Muscle of leg (tissue), 11 donors: Measurements from ENCODE around the gene MUC4. TPM values are rescaled to one million over a fixed set of nuclear protein-coding genes. Genes with fewer than 3 reads are reported as not detected.
"Not testable (repeated sequence)": the region's sequence is repeated elsewhere in the genome, so short reads cannot be mapped to it uniquely, and the experiment has no call there.

ENCODE experiments used
- DNase-seq: peaks from one replicate; pipeline ENCODE4 v3.0.0; 2013
- H3K27ac ChIP-seq: one replicate; pipeline ENCODE4 v1.5.1; 2013; ENCODE audit warnings: mild to moderate bottlenecking, low read length, control low read depth
- H3K27me3 ChIP-seq: one replicate; pipeline ENCODE4 v1.6.1; 2013; ENCODE audit warnings: low read length; ENCODE audit not compliant: control insufficient read depth, insufficient read depth
- H3K36me3 ChIP-seq: one replicate; pipeline ENCODE4 v1.6.1; 2013; ENCODE audit warnings: low read length; ENCODE audit not compliant: control insufficient read depth, insufficient read depth
- H3K4me1 ChIP-seq: one replicate; pipeline ENCODE4 v1.6.1; 2013; ENCODE audit warnings: low read length; ENCODE audit not compliant: control insufficient read depth, insufficient read depth
- H3K4me3 ChIP-seq: one replicate; pipeline ENCODE4 v1.5.1; 2013; ENCODE audit warnings: low read length, control low read depth
- H3K9me3 ChIP-seq: replicated peaks from 2 replicates; pipeline ENCODE4 v1.6.1; 2013; ENCODE audit warnings: low read depth, low read length; ENCODE audit not compliant: control insufficient read depth
- WGBS: methylation state at CpG from one replicate; pipeline ENCODE4 v1.1.5; 2013; ENCODE audit warnings: missing lambda C conversion rate; ENCODE audit not compliant: insufficient coverage; 5-methylcytosine and 5-hydroxymethylcytosine counted together
- polyA plus RNA-seq, 8 donors: library from polyadenylated mRNA; unstranded; fragments of 120-200 nt; gene quantifications; one replicate each; pipeline versions ENCODE4 v1.2.1 to v1.2.3, GENCODE V29; 2013; ENCODE audit warnings: inconsistent platforms in 1 of 8, low replicate concordance in 1 of 8; ENCODE audit not compliant: insufficient read length in 8 of 8, insufficient read depth in 1 of 8
- total RNA-seq: library from RNA; stranded (reverse); fragments of 120-200 nt; gene quantifications from one replicate; pipeline ENCODE4 v1.2.4, GENCODE V29; 2013

MUC4 gene
- total and polyA plus RNA-seq, 9 donors: 0.18 to 1.1 (median 0.59) TPM

DNA sequence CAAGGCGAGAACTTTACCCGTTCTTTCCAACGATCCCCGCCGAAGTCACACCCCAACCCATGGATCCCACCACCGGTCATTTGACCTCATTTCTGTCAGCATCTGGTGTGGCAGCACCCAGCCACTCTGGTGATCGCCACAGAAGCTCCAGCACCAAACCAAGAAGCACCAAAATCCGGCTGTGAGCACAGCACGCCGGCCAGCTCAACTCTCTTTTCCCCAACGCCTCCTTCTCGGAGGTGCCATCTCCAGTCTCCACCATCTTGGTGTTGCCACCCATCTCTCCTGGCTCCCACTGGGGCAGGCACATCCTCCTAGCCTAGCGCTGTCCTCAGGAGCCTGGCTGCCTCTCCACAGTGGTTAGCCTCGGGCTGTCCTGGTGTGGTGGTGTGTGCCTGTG lies 6.5 kb downstream of the MUC4 start:
- no peak overlapping the region for H3K4me3 ChIP-seq
- peaks cover 9% of the 10 kb centered on the region for H3K27me3 ChIP-seq
- peaks cover 59% of the 10 kb centered on the region for H3K4me1 ChIP-seq
- 94% methylated on average over 12 of the region's 14 CpGs for WGBS
- no peaks in the 10 kb centered on the region for H3K9me3 ChIP-seq
- no peak for DNase-seq
- peak overlapping the region; percentile 87 for H3K27ac ChIP-seq
- H3K36me3 ChIP-seq: no peaks in the 10 kb centered on the region

DNA sequence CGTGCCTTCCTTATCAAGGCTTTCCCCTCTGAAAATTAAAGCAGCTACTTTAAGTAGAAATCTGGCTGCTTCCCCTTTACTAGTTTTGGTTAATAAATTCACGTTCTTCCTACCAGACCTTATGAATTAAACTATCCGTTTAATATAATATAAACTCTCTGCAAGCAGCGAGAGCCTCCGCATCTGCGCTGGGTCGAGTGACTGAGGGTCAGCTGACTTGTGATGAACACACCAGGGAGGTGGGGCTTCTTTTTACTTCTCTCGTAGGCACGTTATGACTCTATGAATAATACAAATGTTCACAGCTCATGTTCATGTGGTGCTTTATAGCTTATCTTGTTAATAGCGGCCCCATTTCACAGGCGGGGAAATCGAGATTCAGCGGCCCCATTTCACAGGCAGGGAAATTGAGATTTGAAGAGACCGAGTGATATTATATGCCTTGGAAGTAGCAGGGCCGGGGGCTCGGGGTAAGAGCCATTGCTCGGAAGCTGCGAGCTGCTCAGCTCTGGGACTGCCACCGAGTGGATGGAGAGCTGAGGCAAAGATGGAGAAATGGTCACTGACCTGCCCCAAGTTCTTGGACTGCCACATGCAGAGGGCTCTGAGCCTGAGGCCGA lies 8.3 kb downstream of the MUC4 start:
- no peak overlapping the region for H3K4me3 ChIP-seq
- H3K9me3 ChIP-seq: no peaks in the 10 kb centered on the region
- peaks cover 50% of the 10 kb centered on the region for H3K4me1 ChIP-seq
- peaks cover 9% of the 10 kb centered on the region for H3K27me3 ChIP-seq
- H3K27ac ChIP-seq: peak overlapping the region; percentile 79
- peak; percentile 77 for DNase-seq
- H3K36me3 ChIP-seq: no peaks in the 10 kb centered on the region
- WGBS: 94% methylated on average over 11 of the region's 20 CpGs

DNA sequence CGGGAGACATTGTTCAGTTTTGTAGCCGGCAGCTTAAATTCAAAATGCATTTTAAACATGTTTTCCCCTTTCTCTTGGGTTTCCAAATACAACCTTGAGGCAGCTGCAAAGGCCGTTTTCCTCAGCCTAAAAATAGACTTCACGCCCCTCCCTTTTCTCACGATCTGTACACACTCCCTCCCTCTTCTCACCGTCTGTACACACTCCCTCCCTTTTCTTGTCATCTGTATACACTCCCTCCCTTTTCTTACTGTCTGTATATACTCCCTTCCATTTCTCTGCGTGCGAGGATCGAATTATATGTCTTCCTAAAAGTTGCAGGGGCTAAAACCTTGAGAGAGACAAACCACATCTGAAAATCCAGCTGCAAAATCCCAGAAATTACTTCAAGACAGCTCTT lies 8.9 kb downstream of the MUC4 start:
- Histone ChIP-seq H3K27ac (peak overlapping the region; percentile 79), H3K4me3 (no peak overlapping the region), H3K9me3 (no peaks in the 10 kb centered on the region), H3K27me3 (peaks cover 9% of the 10 kb centered on the region), H3K36me3 (no peaks in the 10 kb centered on the region), H3K4me1 (peaks cover 50% of the 10 kb centered on the region)
- DNase-seq: peak; percentile 86
- WGBS: 4% methylated on average over 7 of the region's 9 CpGs

DNA sequence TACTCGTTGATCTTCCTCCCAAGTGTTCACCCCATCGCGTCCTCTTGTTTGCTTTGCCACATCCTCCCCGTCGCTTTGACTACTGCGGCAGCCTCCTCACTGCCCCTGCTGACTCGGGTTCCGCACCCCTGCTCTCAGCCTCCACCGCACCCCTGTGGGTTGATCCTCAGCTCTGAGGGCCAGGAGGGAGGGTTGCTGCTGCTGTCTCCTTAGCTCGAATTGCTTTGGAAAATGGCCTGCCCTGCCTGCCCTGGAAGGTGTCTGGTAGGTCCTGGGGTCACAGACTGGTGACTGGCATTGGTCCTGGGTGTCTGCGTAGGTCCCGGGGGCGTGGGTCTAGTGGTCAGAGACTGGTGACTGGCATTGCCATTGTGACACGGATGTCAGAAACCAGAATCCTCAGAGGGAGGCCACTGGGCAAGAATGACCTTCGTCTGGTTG lies 9.4 kb downstream of the MUC4 start:
- WGBS: 25% methylated on average over 12 of the region's 15 CpGs
- peaks cover 50% of the 10 kb centered on the region for H3K4me1 ChIP-seq
- H3K36me3 ChIP-seq: no peaks in the 10 kb centered on the region
- no peaks in the 10 kb centered on the region for H3K9me3 ChIP-seq
- H3K27me3 ChIP-seq: peaks cover 9% of the 10 kb centered on the region
- H3K4me3 ChIP-seq: no peak overlapping the region
- DNase-seq: peak; percentile 35
- H3K27ac ChIP-seq: peak overlapping the region; percentile 79

DNA sequence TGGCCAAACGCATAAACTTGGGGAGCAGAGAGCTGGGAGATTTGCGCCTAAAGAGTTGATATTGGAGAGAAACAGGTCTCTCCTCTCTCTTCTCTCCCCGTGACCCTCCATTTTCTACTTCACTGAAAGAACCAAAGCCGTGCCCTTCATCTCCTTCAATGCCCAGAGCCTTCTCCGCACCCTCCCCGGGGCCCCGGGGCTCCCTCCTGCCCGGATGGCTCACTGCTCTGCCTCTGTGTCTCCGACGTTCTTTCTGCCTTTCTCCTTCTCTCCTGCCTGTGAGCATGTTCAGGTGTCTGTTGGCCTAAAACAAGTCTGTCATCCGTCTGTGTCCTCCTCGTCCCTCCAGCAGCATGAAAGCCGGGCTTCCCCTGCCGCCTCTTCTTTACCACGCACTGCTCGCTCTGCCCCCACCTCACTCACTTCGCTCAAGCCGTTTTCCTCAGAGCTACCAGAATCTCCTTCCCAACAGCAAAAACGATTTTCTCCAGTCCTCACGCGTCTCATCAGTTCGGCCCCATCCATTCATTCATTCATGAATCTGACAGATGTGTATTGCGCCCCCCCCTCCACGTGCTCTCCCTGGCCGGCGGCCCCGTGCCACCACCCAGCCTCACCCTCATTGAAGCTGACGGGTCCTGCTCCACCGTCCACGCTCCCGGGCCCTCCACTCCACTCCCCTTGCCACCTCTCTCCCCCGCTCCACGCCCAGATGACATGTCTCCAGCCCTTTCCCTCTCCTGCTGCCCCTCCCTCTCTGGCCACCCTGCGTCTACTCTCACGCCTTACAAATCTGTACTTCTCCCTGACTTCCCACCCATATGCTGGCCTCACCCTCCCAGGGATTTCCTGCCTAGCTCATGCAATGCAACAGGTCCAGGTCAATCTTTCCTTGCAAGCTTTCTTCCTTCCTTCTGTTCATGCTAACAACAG lies 10.2 kb downstream of the MUC4 start:
- H3K27me3 ChIP-seq: peaks cover 9% of the 10 kb centered on the region
- no peak overlapping the region for H3K4me3 ChIP-seq
- peaks cover 46% of the 10 kb centered on the region for H3K4me1 ChIP-seq
- H3K36me3 ChIP-seq: no peaks in the 10 kb centered on the region
- no peak overlapping the region for H3K27ac ChIP-seq
- no peaks in the 10 kb centered on the region for H3K9me3 ChIP-seq
- peak; percentile 27 for DNase-seq
- 57% methylated on average over 34 of the region's 35 CpGs for WGBS

DNA sequence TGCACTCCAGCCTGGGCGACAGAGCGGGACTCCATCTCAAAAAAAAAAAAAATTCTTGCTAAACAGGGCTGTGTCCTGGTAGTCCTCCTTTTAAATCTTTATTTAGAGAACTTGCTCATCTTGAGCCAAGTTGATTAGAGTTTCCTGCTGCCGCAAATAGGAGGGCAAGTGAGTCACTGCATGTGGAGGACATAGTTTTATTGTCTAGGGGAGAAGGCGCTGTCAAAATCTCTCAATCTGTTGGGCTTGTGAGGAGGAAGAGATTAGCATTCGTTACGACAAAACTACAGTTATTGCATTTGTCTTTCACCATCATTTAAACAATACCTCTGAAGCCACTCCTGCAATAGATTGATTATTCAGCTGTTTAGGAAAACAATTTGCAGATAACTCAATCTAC lies 11.5 kb downstream of the MUC4 start:
- H3K36me3 ChIP-seq: no peaks in the 10 kb centered on the region
- no peak overlapping the region for H3K4me3 ChIP-seq
- DNase-seq: no peak
- H3K27me3 ChIP-seq: peaks cover 9% of the 10 kb centered on the region
- H3K27ac ChIP-seq: no peak overlapping the region
- peaks cover 39% of the 10 kb centered on the region for H3K4me1 ChIP-seq
- H3K9me3 ChIP-seq: no peaks in the 10 kb centered on the region
- WGBS: 83% methylated on average over 1 of the region's 6 CpGs

DNA sequence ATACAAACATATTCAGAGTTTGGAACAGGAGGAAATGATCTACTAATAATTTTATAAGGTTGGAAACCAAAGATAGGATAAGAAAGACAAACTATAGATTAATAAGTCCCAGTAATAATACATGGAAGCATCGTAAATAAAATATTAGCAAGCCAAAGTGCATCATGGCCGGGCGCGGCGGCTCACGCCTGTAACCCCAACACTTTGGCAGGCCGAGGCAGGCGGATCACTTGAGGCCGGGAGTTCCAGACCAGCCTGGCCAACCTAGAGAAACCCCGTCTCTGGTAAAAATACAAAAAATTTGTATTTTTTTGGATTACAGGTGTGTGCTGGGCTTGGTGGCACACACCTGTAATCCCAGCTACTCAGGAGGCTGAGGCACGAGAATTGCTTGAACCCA lies 14.9 kb downstream of the MUC4 start:
- no peaks in the 10 kb centered on the region for H3K9me3 ChIP-seq
- WGBS: 92% methylated on average over 8 of the region's 11 CpGs
- H3K27ac ChIP-seq: no peak overlapping the region
- H3K27me3 ChIP-seq: peaks cover 8% of the 10 kb centered on the region
- no peak for DNase-seq
- no peaks in the 10 kb centered on the region for H3K36me3 ChIP-seq
- peaks cover 7% of the 10 kb centered on the region for H3K4me1 ChIP-seq
- no peak overlapping the region for H3K4me3 ChIP-seq

DNA sequence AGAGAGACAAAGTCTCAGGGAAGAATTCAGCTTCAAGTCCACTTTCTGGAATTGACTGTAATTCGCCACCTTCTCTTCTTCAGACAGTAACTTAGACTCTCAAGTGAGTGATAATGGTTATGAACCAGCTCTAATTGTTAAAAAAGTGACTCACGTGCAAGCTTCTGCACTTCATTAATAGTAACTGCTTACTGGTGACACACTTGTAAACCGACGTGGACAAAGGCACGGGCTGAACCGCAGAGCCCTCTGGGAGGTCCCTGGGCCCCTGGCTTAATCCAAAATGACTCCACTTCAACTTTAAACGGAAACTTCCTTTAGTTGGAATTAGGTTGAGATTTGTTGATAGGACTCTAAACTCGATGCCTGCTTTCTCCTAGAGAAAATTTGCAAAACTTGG lies 17.0 kb downstream of the MUC4 start:
- Histone ChIP-seq H3K36me3 (no peaks in the 10 kb centered on the region), H3K4me3 (no peak overlapping the region), H3K27ac (no peak overlapping the region), H3K9me3 (peaks cover 2% of the 10 kb centered on the region), H3K4me1 (no peaks in the 10 kb centered on the region), H3K27me3 (peaks cover 2% of the 10 kb centered on the region)
- WGBS: no CpG with 5 or more reads among the region's 8 CpGs
- no peak for DNase-seq

DNA sequence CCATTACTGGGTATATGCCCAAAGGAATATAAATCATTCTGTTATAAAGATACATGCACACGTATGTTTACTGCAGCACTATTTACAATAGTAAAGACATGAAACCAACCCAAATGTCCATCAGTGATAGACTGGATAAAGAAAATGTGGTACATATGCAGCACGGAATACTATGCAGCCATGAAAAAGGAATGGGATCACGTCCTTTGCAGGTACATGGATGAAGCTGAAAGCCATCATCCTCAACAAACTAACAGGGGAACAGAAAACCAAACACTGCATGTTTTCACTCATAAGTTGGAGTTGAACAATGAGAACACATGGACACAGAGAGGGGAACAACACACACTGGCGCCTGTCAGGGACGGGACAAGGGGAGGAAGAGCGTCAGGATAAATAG lies 19.1 kb downstream of the MUC4 start:
- H3K9me3 ChIP-seq, H3K4me1 ChIP-seq, DNase-seq, H3K27ac ChIP-seq, H3K36me3 ChIP-seq, H3K27me3 ChIP-seq, H3K4me3 ChIP-seq: not testable (repeated sequence)
- 80% methylated on average over 1 of the region's 6 CpGs for WGBS

DNA sequence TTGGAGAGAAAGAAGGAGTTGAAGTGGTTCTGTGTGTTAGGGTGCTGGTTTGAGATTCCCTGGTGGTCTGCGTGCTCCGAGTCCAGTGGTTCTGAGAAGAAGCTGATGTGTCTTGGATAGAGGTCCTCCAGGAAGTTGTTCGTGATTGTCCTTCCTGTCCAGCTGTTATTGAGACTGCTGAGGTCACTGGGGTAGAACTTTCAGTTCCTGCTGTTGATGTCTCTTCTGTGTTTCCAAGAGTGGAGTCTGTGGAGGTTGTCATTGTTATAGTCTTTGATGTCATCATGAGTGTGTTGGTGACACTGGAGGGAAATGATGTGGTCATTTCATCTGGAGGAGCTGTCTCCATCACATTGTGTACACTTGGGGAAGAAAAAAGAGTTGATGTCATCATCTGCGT lies 20.8 kb downstream of the MUC4 start:
- peaks cover 2% of the 10 kb centered on the region for H3K9me3 ChIP-seq
- WGBS: 88% methylated on average over 4 of the region's 4 CpGs
- no peak overlapping the region for H3K27ac ChIP-seq
- no peaks in the 10 kb centered on the region for H3K36me3 ChIP-seq
- H3K27me3 ChIP-seq: peaks cover 2% of the 10 kb centered on the region
- H3K4me1 ChIP-seq: no peaks in the 10 kb centered on the region
- DNase-seq: peak; percentile 30
- H3K4me3 ChIP-seq: no peak overlapping the region
